ENCODE data around the gene DSE.

DSE gene

DNA sequence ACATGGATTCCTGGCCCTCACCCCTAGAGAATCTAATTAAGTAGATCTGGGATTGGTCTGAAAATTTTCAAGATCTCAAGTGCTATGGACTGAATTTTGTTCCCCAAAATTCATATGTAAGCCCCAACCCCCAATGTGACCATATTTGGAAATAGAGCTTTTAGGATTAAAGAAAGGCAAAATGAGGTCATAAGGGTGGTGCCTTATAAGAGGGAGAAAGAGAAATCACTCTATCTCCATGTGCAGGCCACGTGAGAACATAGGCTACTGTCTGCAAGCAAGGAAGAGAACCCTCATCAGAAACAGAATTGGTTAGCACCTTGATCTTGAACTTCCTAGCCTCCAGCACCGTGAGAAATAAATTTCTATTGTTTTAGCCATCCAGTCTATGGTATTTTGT lies 8.5 kb upstream of the DSE start:
- no peak for DNase-seq (ENCODE audit: low read depth in 2 of 2)

DNA sequence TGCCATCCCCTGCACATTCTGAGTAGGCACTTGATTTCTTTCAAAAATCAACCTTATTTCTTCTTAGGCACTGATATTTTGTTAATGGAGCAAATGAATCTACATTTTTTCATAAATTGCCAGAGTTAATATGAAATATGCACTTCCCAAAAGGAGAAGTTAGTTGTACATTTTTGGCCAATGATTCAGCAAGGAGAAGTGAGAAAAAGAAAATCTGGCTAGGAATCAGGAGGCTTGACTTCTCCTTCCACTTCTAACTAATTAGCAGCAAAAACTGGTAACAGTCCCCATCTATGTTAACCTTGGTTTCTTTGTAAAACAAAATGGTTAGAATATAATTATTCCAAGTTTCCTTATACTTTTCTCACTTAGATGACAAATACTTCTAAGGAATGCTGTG lies 7.0 kb upstream of the DSE start:
- no peak for DNase-seq (ENCODE audit: low read depth in 2 of 2)

DNA sequence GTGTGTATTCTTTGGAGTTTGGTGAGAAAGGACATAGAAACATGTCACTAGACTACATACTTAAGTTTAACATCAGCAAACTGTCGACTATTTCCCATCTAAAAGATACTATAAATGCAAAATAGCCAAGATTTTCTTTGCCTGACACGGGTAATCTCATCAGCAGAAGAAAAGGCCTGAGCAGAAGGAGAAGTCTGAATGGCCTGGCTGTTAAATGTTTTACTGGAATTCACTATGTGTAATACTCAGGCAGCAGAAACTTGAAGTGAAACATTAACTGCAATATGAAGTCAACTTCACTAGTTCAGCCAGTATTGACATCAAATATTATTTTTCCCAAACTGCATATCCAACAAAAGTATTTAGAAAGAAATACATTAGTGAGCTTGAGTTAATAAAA lies 6.4 kb upstream of the DSE start:
- DNase-seq (ENCODE audit: low read depth in 2 of 2) = no peak

DNA sequence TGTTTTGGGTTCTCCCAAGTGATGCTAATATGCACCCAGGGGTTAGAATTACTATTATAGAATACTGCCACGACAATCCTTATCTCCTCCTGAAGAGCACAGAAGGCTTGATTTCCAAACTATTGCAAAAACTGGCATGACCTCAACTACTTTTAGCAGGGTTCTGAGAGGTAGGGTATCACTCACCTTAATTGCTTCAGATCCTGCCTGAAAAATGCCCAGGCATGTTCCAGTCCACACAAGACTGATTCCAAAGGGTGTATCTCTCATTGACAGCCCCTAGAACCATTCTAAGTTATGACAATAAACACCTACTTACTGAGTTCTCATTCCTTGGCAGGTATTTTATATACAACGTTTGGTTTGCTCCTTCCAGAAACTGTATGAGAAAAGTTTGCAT lies 5.0 kb upstream of the DSE start:
- DNase-seq (ENCODE audit: low read depth in 2 of 2) = no peak

DNA sequence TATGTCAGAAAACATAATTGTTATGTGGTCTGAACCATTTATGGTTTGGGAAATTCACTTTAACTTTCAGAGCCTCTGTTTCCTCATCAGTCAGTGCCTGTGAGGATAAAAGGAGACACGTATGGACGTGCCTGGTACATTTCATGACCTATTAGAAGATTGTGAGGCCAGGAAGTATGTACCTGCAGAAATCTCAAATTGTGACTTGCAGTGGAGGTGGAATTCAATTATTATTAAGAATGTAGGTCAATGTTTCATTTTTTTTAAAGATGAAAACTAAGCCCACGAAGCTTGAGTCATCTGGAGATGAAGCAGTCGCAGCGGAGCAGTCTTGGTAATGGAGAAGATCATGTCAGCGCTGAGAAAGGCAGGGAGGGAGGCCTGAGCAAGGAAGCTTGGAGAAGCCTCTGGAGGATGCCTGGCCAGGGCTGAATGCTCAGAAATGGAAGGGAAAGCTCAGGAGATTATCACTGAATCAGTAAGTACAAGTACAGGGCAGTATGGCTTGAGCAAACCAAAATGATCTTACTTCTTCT lies 3.9 kb upstream of the DSE start:
- no peak for DNase-seq (ENCODE audit: low read depth in 2 of 2)

DNA sequence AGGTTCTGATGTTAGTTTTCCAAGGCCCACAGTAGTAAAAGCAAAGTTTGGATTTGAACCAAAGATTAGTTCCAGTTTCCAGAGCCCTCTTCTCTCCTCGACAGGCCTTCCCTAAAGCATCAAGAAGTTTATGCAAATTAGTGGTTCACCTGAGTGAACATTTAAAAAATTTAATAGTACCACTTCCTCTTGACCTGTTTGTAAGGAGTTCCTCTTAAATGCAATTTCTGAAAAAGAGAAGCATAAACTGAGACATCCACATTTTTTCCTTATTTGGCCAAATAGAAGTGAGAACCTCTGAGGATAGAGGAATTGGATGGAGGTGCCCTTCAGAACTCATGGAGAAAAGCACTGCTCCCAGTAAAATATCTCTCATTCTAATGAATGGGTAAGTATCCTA lies 1.2 kb upstream of the DSE start:
- no peak for DNase-seq (ENCODE audit: low read depth in 2 of 2)

DNA sequence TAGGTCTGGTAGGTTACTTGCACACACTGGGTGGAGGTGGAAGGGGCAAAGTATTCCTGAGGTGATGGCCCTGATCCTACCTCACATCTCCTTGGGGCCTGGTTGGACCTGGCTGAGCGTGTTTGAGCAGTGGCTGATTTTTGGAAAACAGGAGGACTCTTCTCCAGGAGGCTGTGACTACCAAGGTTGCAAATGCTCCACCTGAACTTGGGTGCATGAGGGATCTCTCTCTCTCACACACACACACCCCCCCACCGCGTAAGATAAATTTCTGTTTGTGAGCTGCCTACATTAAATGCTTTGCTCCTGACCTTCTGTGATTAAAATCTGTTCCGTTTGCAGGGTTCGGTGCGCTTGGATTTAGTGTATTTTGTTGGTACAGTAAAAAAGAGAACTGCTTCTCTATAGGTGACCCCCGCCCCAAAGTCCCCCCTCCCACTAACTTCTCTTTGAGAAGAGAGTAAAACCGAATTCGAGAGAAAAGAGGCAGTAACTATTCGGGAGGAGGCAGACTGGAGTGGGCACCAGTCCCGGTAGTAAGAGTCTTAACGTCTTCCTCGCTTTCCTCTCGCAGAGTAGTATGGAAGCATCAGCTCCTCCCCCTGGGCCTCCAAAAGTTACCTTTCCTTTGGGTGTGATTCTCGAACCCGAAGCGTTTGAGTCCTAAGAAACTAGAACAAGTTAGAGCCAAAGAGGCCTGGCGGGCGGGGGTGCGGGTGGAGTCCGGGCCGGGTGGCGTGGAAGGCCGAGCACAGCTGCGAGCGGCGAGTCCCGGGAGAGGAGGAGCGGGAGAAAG lies 585 bp upstream of the DSE start:
- DNase-seq (ENCODE audit: low read depth in 2 of 2) = no peak

DNA sequence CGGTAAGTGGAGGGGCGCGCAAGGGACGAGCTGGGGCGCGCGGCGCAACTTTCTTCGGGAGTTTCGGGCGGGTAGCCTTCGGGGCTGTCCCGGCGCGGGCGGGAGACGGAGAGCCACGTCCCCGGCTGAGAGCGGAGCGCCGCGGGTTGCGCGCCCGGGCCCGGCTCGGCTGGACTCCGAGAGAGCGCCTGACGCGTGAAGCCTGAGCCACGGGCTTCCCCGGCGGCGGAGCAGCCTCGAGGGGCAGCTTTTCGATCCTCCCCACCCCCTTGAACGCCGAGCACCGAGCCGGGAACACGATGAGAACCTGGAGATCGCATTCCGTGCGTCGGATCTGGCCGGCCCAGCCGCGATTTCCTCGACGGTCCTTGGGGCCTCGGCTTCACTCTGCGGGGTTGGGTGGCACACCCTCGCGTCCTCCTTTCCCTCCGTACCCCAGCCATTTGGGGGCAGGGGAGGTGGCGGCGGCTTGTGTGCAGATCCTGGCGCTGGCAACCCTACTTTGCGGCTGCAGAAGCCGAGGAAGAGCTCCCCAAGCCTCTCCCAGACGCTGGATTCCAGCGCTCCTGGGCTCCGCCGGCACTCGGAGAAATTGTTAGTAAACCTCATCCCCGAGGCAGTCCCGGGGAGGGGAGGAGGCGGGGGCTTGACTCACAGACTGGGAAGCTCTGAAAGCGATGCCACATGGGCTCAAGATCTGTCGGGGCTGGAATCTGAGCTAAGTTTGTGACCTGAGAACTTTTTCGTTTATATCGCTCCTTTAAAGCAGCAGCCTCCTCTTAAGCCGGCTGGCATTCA lies 572 bp downstream of the DSE start:
- peak; percentile 15 for DNase-seq (ENCODE audit: low read depth in 2 of 2)

DNA sequence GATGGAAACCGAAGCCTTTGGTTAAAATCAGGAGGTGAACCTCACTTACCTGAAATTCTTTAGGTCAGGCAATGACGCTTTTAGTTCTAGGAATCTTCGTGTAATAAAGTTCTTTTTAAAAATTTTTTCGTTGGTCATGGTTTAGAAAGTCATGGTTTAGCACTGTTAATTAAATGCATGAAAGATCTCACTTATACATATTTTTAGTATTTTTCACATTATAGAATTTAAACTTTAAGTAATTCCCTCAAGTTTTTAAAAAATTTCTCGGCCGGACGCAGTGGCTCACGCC lies 1.1 kb downstream of the DSE start:
- DNase-seq (ENCODE audit: low read depth in 2 of 2) = no peak

DNA sequence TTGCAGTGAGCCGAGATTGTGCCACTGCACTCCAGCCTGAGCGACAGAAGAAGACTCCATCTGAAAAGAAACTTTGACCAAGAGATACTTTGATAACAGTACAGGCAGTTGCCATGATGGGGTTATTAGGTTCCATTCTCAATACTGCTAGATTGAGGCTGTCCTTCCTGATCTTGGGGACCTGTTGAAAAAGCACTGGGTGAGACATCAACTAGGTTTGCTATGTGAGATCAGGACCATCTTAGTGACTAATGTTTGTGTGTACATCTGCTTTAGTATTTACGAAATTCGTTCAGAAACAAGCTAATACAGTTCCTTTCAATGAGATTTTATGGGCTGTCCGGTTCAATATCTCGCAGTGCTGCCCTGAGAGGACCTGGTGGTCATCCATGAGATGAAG lies 2.6 kb downstream of the DSE start:
- DNase-seq (ENCODE audit: low read depth in 2 of 2) = no peak

DNA sequence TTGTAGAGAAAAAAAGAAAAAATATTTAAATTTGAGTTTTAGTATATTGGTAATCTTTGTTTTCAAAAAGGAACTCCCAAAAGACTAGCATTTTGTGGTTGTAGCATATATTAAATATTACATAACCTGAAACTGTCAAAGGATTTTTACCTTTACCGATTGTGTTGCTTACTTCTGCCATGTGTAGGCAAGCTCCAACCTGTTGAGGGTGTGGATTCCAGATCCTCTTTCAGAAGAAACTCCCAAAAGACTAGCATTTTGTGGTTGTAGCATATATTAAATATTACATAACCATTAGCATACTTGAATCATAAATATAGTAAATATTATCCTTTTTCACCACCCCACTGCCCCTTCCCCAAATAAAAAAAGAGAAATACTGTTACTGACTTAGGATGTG lies 3.2 kb downstream of the DSE start:
- DNase-seq (ENCODE audit: low read depth in 2 of 2) = no peak

DNA sequence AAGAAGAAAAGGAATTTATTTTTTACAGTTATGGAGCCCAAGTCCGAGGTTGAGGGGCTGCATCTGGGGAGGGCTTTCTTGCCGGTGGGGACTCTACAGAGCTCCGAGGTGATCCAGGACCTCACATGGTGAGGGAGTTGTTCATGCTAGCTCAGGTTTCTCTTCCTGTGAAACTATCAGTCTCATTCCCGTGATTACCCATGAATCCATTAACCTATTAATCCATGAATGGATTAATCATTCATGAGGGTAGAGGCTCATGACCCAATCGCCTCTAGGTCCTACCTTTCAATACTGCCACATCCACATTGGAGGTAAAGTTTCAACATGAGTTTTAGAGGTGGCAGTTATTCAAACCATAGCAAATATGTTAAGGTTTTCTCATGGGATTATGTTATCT lies 3.8 kb downstream of the DSE start:
- DNase-seq (ENCODE audit: low read depth in 2 of 2) = no peak

DNA sequence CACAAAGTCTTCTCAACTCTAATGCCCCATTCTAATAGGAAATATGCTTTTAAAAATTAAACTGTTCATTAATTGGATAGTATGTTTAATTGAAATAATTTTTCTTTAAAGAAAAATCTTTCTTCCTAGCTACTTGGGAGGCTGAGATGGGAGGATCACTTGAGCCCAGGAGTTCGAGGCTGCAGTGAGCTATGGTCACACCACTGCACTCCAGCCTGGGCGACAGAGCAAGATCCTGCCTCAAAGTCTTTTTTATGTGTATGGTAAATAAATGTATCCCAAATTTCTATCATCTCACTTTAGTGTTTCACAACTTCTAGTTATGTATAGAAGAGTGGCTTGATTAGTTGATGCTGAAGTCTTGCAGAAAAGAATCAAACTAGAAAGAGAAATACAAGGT lies 4.5 kb downstream of the DSE start:
- no peak for DNase-seq (ENCODE audit: low read depth in 2 of 2)

DNA sequence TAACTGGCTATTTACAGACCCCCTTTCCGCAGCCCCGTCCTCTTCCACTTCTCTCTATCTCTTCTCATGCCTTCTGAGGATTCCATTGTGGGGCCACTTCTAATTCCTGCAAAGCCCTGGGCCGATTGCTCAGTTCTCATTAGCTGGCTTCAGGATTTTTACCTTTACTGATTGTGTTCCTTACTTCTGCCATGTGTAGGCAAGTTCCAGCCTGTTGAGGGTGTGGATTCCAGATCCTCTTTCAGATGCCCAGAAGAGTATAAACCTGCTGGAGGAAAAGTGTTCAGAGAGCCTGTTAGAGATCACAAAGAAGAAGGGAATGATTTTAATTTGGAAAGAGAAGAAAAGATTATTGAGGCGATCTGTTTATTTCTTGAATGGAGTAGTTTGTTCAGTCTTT lies 5.4 kb downstream of the DSE start:
- DNase-seq (ENCODE audit: low read depth in 2 of 2) = no peak

DNA sequence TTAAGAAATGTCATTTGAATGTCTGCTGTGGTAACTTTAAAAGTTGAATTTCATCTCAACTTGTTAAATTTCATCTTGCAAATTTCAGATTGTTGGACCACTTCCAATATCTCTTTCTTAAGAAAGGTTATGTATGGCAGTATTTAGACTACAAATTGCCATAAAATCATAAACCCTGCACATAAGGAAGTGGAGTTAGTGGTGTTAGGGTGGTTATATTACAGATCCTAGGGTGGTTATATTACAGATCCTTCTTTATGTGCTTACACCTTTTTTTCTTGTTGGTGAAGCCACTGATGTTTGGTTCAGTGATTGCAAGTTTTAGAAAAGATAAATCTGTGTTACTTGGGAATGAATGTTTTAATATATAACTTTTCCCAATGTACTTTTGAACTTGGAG lies 9.0 kb downstream of the DSE start:
- DNase-seq (ENCODE audit: low read depth in 2 of 2) = no peak

DNA sequence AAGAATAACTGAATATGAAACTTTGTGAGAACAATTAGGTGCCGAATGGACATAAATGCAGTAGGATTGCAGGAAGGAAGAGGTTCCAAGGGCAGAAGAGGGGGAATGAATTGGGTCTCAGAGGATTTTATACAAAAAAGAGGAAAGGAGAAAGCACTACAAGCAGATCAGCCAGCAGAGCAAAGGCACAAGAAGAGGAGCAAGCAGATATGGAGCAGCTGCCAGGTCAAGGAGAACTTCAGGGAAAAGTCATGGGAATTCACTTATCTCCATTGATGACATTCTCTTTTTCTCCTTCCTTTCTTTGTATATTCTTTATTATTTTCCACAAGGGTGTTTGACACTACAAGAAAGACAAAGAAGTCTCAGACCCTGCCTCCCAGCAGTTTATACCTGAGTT lies 9.6 kb downstream of the DSE start:
- no peak for DNase-seq (ENCODE audit: low read depth in 2 of 2)

DNA sequence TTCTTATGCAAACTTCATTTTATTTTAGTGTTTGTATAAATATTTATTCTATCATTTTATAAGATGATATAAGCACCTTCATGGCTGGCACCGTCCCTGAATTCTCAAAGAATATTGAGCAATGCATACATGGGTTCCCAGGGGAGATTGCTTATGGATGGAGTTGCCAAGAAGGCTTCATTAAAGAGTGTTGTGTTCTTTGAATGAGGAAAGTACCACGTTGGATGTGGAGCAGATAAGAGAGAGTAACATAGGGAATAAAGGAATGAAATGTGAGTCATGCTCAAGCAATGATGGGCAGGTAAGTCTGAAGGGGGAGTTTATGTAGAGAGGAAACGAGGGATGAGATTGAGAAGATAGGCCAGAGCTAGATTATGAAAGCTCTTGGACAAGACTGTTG lies 10.3 kb downstream of the DSE start:
- no peak for DNase-seq (ENCODE audit: low read depth in 2 of 2)

DNA sequence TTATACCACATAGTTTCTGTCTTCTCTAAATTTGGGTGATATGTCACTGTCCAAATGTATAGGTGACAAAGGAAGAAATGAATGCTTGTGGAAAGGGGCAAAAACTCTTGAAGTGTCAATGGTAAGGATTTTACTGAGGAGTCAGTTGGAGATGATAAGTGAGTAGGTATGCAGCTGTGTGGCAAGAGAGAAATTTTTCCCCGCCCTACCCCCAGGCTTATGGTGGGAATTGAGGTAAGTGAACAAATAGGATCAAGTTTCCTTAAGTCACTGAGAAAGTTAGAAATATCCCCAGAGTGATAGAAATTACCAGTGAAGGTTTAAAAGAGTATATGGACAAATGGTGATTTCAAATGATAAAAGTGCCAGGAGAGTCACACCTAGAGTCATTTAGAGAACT lies 11.8 kb downstream of the DSE start:
- no peak for DNase-seq (ENCODE audit: low read depth in 2 of 2)

DNA sequence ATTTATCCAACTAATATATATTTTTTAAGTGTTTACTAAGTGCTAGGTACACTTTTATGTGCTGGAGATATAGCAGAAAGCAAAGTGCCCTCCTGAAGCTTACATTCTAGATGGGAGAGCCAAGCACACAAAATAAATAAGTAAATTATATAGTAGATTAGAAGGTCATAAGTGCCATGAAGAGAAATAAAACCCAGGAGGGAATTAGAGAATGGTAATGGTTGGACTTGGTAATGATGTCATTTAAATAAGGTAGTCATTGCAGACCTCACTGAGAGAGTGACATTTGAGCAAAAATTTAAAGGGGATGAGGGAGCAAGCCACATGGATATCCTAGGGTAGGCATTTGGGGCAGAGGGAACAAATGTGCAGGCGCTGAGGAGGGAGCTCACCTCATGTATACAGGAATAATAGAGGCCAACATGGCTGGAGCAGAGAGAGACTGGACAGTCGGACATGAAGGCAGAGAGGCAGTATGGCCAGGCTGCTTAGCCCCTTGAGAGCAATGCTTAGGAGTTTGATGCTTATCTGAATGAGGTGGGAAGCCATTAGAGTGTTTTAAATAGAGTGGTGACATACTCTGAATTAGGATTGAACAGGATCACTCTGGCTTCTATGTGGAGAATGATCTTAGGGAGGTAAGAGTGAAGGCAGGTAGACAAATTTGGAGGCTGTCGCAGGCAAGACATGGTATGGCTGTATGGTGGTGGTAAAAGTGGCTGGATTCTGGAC lies 14.1 kb downstream of the DSE start:
- no peak for DNase-seq (ENCODE audit: low read depth in 2 of 2)

DNA sequence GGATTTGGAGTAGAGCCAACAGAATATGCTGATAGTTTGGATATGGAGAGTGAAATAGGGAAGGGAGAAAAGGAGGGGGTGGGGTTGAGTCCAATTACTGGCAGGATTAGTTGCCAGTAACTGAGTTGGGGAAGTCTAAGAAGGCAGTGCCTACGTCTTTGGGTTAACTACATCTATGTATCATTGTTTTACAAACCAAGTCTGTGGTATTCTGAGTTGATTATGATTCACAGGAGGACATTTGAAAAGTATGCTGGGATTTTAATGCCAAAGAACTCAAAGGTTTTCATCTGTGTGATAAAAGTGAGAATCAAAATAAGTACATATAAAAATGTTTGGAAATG lies 14.7 kb downstream of the DSE start:
- no peak for DNase-seq (ENCODE audit: low read depth in 2 of 2)

DNA sequence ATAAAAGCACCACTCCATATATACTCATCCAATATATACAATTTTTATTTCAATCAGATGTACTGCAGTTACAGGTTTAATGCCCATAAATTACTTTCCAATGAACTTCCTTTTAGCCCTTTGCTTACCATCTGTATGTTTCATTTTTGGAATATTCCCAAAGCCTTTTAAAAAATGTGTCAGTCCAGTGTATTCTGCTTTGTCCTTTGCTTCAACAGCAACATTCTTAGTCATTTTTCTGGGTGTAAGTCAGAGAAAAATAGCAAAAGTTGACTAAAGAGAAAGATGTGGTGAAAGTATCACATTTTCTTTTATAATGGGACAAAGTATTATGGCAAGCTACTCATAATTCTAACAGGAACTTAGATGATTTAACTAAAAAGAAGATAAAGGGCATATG lies 15.2 kb downstream of the DSE start:
- no peak for DNase-seq (ENCODE audit: low read depth in 2 of 2)

DNA sequence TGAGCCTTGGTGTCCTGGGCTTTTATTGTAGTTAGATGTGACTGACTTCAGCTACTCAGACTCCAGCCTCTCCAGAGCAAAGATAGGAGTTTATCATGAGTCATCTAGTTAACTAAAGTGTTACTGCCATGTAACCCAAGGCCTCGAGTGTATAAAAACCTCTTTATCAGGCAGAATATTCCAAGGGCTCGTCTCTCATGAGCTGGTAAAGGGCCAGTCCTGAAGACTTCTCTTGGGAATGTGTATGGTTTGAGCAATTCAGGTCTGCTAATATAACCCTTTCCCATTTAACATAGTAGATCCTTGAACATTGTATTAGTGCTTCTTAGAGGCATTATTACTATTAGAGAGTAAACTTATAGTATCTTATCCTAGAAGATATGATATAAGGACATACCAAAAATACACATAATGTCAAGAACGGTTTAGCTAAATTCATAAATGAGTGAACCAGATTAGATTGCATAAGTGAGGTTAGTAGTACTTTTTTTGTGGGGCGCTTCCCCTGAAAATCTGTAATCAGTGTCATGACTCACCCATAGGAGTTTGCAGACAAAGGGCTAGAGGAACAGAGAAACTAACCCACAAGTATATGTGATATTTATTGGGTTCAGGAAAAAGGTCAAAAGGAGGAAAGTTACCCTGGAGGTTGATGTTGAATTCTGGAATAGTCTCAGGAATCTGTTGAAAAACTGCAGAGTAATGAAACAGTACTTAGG lies 16.0 kb downstream of the DSE start:
- no peak for DNase-seq (ENCODE audit: low read depth in 2 of 2)

All from stimulated activated CD4-positive, alpha-beta T cell treated with anti-CD3 and anti-CD28 coated beads, Interleukin-1b, Interleukin-23, amount 100 ng/mL, for 4 hours (primary cell).